GM19324 (cell line): ENCODE results near the gene FBLN1.

Experiments
- ATAC-seq: cut with Tn5 transposase; IDR thresholded peaks from one replicate; pipeline ENCODE4 v1.9.1; 2021; ENCODE audit warnings: mild to moderate bottlenecking, moderate library complexity; ENCODE audit not compliant: unreplicated experiment, low FRiP score

Gene FBLN1

DNA sequence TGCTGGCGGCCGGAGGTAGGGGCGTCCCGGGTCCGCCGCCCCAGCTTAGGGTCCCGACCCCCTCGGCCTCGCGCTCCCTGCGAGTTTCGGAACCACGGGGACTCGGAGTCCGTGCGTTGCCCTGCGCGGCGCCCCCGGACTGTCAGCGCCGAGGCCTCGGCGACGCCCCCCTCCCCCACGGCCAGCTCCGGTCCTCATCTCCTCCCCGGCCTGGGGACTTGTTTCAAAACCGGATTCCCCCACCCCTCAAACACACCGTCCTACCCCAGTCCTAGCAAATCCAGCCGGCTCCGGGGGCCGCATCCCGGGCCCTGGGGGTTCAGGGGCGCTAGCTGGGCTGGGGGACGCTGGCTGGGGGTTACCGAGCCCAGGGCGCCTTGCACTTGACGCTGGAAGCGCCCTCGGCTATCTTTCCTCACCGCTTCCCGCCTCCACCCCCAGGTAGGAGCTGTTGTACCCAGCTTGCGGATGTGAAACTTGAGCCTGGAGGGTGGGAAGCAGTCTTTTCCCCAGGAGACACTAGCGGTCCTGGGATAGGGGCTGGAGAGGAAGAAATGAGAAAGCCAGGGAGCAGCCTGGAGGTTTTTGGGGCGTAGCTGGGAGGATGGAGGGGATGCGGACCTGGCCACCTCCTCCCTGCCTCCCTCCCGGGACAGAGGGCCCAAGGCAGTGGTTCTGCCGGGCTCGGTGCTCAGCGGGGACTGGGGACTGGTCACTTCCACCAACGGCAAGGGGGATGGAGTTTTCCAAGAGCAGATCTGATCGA lies 550 bp downstream of the FBLN1 start:
- no peak for ATAC-seq

DNA sequence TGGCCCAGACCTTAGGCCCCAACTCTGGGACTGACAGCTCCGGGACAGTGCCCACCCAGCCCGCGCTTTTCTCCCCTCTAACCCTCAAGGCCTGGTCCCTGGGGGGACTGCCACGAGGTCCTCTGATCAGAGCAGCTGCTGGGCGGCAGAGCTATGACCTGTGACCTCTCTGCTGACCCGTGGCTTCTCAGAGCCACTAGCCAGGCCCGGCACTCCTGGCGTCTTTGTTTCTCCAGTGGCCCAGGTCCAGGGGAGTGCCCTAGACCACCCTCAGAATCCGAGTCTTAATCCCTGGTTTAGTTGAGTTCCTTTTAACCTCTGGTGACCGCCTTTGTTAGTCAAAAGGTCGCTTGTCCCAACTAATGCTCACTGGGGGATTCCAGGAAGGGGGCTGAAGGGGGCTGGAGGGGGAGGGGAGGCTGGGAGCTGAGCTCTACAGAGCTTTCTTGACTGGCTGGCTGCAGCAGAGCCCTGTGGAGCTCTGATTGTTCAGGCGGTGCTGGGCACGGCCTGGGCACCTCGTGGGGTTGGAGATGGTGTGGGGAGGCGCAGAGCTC lies 1.2 kb downstream of the FBLN1 start:
- ATAC-seq = no peak

DNA sequence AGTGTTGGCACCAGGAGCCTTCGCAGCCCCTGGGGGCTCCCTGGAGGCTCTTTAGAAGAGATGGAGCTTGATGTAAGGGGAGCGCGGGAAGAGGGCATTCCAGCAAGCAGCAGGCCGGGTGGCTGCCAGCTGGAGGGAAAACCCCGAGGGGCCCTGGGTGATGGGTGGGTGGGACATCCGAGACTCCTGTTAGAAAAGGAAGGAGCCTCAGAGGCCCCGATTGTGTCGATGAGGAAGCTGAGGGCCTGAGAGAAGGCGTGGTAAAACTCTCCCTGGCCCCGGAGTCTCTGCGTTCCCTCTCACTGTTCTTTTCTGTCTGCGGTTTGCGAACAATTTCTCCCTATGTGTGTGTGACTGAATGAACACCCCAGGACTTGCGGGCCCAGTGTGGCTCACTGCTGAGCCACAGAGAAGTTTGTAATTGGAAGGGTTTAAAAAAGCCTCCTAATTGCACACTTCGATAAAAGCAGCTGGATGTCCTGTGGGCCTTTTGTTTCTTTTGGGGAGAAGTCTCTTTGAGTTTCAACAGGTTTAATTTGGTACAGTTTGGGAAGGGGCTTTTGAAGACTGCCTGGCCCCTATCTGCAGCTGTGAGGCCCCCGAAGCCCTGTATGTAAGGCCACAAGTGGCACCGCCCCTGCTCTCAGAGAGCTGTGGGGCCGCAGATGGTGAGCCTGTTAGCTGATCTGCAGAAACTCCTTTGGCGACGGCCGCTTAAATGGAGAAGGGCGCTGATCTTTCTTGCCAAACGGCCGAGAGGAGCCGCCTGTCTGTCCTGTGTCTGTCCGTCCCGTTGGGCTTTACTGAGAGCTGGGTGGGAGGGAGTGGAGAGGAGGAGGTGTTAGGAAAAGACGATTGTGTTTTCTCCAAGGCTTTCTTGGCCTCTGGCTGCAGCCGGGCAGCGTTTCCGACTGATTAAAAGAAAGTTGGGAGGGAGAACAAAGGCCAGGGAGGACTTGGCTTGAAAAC lies 2.0 kb downstream of the FBLN1 start:
- ATAC-seq = no peak

DNA sequence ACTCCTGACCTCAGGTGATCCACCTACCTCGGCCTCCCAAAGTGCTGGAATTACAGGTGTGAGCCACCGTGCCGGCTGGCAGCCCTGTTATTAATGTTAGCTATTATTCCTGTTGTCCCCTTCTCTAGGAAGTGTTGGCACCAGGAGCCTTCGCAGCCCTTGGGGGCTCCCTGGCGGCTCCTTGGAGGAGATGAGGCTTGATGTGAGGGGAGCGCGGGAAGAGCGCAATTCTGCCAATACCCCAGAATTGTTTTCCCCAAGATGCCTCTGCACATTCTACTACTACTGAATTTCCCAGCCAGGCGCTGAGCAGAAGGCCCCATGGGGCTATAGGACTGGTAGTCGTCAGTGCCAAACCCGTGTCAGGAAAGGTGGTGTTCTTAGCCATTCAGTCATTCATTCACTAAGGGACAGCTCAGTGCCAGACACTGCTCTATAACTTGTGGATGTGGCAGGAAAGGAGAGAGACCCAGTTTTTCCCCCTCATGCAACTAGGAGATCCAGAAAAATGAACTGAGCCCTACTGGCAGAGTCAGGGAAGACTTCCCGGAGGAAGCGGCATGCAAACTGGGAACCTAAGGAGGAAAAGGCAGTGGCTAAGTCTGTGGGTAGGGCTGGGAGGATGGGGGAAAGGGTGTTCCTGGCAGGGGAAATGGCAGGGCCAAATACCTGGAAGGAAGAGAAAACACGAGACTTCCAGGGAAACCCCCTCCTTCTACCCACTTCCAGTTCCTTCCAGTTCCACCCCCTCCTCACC lies 3.5 kb downstream of the FBLN1 start:
- ATAC-seq = no peak

DNA sequence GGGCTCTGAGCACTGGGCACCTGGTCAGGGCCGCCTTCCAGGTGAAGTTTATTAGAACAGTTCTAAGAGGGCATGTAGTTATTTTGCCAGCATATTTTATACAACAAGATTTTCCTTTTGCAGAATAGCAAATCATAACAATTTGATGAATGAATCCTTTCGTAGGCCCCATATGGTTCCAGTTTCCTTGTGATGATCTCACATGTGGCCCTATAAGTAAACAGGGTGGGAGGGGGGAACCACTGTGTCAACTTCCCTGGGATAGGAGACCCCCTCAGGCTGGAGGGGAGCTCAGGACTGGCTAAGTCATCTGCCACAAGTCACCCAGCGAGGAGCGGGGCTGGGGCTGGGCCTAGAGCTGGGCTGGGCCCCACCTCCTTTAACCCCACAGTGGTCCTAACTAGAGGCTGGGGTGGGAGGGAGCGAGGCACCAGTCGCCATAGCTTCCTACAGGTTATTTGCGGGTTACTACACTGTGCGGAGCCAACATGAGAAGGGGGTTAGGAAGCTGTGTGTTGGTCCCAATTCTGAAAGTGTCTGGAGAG lies 4.2 kb downstream of the FBLN1 start:
- no peak for ATAC-seq

DNA sequence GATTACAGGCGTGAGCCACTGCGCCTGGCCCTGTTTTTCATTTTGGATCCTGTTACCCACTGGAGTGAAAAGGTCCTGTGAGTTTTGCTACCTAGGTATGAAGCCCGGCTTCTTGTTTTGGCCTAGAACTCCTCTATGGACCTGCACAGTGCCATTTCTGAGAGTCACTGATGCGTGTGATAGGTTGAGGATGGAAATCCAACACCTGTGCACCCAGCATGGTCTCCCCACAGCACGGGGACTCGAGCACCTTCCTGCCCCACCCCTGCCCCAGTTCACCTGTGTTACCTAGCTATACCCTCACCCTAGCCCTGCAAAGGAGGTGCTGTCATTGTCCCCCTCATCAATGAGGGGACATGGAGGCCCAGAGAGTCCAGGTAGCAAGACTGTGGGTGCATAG lies 5.1 kb downstream of the FBLN1 start:
- no peak for ATAC-seq

DNA sequence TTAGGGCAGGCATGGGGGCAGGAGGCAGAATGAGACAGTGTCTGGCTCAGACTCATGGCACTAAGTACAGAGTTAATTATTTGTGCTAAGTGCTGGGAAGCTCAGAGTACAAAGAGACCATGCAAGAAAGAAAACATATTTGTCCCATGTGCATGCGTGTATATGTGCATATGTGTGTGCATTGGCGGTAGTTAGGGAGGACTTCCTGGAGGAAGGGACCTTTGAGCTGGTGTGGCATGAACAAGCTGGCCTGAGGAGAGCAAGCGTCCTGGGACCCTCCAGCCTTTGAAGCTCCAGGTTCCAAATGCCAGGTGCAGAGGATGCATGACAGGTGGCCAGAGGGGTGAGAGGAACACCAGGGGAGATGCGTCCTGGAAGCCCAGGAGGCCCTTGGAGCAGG lies 6.1 kb downstream of the FBLN1 start:
- ATAC-seq = no peak

DNA sequence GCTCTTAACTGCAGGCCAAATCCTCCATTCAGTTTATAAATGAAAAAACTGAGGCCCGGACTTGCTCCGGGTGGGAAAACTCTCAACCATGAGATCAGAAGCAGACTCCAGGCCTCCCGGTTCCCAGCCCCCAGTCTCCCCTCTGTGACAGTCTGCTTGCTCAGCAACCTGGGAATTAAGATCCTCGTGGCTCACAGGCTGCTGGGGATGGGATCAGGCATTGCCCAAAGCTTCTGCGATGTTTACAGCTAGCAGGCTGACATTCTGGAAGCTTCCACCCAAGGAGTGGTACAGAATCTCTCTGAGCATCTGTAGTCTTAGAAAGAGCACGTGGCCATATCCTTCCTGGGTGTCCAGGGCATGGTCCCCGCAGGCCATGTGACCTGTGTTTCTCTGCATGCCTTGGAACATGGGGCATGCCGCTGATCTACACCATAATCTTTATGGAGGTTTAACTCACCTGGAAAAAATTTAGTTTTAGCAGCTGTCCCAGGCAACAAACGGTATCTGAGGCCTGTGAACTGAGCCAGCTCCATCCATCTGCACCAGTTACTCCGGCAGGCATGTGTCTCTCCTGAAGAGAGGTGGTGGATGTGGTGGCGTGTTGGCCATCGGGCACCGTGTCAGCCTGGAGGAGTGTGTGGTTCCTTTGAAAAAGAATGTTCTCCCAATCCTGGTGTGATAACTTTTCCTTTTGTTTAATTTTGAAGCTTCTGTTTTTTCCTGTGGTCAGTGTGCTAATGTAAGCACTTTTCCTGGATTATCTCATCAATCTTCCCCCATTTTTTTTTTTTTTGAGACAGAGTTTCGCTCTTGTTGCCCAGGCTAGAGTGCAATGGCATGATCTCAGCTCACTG lies 7.9 kb downstream of the FBLN1 start:
- no peak for ATAC-seq

DNA sequence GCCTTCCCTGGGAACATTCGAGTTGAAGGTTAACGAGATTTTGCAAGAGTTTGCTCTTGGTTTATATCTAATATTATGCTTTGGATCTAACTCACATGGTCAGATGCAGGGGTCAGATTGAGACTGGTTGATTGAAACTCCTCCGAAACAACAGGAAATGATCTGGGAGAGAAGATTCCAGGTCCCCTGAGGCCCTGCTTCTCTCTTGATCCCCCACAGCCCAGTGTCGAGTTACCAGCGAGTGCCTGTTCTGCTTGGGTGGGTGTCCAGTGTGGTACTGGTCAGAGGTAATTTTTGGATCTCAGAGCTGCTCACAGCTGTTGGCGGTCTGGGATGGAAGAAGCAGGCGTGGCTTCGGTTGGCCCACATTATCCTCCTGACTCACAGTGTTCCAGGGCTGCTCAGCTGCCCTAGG lies 9.2 kb downstream of the FBLN1 start:
- no peak for ATAC-seq

DNA sequence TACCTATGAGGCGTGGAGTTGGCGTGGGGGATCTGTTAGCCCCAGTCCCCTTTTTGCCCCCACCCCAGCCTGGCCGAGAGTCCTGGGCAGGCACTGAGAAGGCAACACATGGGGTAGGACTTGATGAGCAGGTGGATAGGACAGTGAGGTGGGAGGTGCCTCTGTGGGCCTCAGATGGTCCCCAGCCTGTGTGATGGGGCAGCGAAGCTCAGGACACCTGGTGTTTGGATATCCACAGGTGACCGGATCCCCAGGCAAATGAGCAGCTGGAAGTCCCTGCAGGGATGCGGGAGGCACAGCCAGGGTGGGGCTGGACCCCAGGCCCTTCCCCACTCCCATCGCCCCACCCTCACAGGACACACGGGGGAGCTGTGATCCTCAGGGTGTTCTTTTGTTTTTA lies 9.7 kb downstream of the FBLN1 start:
- ATAC-seq = no peak

DNA sequence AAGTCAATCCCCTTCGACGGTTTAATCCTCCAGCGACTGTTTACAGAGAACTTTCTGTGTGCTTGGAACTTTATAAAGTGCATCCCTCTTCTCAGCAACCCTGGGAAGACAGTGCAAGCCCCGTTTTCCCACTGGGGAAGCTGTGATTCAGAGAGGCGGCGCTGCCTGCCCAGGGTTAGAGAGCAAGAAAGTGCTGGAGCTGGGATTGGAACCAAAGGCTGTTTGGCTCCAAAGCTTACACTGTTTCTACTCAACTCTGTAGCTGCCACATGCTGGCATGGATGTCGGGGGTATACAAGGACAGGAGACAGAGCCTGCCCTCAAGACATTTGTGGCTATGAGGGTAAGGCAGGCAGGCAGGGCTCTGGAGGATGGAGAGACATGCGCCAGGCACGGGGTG lies 13.0 kb downstream of the FBLN1 start:
- no peak for ATAC-seq

DNA sequence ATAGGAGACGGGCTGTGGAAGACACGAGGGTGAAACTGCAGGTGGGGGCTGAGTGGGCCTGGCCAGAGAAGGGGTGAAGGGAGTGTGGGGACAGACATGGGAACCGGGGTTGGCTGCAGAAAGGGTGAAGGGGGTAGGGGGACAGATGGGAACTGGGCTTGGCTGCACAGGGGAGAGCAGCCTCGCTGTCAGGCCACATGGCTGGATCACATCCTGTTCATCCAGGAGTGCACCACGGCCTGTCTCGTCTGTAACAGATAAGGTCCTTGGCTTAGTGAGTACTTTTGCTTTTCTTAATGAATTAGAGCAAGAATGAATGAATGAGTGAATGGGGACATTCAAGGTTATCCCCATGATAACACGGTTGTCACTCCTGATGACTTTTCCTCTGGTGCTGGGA lies 13.5 kb downstream of the FBLN1 start:
- no peak for ATAC-seq

DNA sequence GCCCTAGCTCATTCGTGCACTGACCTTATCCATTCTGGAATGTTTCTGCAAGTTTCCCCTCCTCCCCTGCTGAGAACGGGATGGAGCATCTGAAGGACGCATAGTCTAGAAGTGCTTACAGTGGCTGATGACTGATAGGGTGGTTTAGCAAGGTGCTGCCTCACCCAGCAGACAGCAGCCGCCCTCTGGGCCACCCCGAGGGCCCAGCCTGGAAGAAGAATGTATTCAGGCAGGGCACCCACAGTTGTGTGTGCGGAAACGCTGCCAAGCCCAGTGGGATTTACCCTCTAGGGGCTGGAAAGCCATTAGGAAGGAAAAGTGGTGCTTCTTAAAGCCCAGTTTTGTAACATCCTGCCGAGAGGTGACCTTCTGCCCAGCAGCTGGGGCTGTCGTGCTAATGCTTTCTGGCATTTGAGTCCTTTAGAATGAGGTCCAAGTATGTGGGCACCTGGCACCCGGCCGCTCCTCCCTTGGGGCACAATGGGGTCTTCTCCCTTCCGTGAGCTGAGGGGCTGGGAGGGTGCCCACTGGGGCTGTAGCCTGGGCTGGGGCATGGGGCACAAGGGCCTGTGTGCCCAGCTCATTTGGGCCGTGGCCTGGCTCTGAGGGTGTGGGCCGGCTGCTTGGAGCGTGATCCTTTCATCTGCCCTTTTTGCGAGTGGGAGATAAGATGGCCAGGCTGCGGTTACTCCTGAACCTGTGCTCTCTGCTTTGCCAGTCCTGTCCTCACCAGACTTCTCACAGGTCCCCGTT lies 14.4 kb downstream of the FBLN1 start:
- ATAC-seq = no peak

DNA sequence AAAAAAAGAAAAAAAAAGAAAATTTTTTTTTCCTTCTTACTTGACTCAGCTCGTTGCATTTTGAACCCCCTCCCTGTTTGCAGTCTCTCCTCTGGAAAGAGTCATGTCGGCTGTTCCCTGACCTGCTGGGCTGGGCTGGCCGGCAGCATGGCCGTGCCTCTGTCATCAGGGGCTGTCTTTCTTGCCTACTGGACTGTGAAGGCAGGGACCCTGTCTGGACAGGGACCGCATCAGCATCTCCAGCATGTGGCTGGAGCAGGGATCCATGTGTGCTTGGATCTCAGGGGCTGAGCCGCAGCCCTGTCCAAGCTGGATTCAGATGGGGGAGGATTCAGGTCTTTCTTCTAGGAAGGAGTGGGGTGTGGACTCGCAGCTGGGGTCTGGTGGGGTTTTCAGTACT lies 15.5 kb downstream of the FBLN1 start:
- ATAC-seq = no peak

DNA sequence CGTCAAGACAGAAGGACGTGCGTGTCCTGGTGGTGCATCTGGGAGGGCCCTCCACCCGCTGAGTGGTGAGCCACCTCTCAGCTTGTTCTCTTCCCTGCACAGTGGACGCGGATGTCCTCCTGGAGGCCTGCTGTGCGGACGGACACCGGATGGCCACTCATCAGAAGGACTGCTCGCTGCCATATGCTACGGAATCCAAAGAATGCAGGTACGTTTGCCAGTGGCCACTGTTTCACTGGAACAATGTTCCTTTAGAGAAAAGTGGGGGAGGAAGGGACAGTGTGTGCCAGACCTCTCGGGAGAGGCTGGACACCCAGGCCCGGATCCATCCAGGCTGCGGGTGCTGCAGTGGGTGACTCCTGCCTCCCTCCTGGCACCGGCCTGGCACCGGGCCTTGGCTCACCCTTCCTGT lies 15.9 kb downstream of the FBLN1 start:
- no peak for ATAC-seq

DNA sequence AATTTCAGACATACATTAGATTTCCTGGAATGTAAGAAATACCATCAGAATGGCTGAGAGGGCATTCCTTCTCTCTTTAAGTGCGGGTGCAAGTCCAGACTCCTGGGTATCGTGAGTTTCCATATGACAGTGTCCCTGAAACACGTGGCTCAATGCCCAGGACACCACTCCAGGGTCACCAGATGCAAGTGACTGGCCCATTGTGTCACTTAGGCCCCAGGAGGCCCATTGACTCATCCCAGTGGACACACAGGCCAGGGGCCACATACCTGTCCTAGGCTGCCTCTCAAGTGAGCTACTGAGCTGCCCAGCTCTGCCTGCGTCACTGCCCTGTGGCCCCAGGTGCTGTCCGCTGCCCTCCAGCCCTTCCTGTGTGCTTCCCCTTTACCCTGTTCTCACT lies 18.5 kb downstream of the FBLN1 start:
- ATAC-seq = no peak

DNA sequence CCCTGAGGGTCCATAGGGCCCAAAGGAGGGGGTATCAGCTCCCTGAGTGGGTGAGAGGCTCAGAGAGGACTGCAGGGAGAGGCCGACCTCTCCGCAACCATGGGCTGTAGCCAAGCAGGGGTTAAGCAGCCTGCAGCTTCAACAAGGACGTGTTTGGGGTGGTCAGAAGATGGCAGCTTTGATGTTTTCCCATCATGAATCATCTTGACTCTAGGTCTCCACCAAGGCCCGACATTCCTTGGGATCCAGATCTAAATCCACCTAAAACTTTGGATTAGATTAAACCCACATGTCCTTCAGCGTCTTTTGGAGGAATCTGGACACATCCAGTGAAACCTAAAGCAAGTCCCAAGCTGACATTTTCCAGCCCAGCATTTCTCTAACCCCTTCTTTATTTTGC lies 19.8 kb downstream of the FBLN1 start:
- no peak for ATAC-seq

DNA sequence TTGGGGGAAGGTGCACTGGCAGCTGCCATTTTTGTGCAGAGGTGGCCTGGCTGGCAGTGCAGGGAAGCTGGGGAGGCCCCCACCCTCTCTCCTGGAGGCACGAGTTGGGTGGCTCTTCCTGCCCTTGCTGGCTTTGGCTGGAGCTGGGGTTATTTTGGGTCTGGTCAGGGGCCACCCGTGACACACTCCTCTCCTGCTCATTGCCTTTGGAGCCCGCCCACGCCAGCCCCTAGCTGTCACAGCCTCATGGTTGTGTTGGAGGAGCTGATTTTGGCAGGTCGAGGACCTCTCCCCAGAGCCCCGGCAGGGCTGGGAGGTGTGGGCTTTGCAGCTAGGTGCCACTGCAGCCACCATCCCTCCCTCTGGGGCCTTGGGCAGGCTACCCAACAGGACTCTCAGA lies 21.5 kb downstream of the FBLN1 start:
- ATAC-seq = no peak

DNA sequence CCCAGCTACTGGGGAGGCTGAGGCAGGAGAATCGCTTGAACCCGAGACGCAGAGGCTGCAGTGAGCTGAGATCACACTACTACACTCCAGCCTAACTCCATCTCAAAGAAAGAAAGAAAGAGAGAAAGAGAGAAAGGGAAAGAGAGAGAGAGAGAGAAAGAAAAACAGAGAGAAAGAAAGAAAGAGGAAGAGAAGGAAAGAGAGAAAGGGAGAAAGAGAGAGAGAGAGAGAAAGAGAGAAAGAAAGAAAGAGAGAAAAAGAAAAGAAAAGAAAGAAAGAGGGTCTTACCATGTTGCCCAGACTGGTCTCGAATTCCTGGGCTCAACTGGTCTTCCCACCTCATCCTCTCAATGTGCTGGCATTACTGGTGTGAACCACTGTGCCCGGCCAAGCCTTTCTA lies 22.3 kb downstream of the FBLN1 start:
- ATAC-seq = no peak
